Stimulated activated CD4-positive, alpha-beta T cell treated with anti-CD3 and anti-CD28 coated beads, Interleukin-4, amount 100 ng/mL, for 4 hours (primary cell): ENCODE data around the gene KIAA1328.

ENCODE experiments used
- DNase-seq, 2 experiments: peaks; one replicate each; pipeline ENCODE4 v3.0.0-alpha.2; 2020

Gene KIAA1328

DNA sequence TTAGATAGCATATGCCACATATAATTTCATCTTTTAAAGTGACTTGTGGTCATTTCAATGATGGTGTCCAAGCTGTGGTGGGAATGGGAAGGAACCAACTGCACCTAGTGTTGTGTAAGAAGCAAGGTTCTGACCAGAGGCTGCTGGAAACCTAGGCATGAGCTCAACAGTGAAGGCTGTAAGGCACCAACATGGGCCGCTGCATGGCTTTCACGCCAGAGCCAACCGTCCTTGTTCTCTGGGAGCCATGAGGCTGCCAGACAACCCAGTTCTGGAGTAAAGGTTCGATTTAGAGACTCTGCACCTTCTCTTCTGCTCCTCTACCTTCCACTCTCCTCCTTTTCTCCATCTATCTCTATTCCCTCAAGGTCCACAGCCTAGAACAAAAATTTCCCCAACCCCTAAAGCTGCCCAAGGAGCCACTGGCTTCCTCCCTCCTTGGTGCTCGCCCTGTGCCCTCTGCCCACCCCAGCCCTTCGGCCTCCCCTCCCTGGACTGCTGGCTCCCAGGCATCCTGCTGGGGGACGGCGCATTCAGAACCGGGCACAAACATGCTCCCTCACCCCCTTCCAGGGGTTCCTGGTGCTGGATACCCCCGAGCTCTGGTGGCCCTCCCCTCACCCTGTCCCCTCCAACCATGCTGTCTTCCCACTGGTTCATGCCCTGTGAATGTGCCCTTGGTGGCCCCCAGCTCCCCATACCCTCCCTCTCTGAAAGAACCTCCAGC, 431.6 kb downstream of the KIAA1328 start:
- DNase-seq = no peak

GRCh38 chr18:37261246-37261840, 432.4 kb downstream of the KIAA1328 start:
- DNase-seq = no peak

DNA sequence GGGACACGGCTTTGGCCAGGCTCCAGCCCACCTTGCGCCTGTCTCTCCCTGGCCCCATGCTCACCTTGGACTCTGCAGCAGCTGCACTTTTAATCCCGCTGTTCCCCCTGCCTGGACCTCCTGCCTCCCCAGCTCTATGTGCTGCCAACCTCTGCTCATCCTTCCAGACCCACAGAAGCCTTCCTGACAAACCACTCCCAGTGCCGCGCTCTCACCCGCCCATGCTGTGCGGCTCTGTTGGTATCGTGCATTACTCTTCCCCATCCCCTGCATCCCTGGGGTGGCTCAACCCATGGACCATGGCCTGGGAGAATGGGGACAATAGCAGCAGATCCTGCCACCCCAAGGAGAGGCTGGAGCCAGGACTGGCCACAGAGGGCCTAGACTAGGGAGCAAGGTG, 433.1 kb downstream of the KIAA1328 start:
- DNase-seq = no peak

- DNase-seq = no peak
Measured at GRCh38 chr18:37264956-37265355, 436.0 kb downstream of the KIAA1328 start.

DNA sequence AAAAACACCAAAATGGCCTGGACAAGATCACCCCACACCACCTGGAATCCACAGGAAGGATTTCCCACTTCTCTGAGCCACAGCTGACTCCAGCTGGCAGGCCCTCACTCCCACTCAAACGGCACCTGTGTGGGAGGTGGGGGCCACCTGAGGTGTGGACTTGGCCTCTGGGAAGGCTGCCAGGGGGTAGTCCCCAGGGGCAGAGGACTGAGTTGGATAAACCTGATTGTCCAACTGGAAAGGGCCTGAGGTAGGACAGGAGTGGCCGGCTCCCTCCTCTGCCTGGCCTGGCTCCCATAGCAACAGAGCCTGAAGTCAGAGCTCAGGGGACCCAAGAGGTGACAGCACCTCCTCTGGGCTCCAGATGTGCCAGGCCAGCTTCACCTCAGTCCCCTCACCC, 436.5 kb downstream of the KIAA1328 start:
- DNase-seq = no peak

- DNase-seq = no peak
Measured at GRCh38 chr18:37266290-37266689, 437.4 kb downstream of the KIAA1328 start.

DNA sequence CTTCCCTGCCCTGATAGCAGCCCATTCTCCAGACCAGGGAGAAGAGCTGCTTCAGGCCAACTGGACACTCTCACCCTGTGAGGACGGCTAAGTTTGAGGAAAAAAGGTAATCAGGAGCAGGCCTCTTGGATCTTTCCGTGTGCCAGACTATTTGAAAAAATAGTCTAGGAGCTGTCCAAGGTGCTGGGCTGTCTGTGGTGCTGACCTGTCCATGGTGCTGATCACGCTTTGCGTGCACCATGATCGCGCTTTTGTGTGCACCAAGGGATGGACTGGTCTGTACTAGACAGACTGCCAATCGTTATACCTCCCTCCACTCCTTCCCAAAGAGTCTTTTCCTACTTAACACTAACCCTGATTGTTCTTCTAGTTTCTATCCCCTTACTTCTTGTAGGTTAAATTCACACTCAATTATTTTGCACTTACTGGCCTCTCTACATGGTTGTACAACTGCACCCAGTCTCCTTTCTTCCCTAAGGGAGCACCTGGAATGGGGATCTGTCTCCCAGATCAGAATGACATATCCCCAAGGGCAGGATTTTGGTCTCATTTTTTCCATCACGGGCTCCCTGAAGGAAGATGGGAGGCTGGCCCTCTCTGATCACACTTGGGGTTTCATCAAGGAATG, 441.2 kb downstream of the KIAA1328 start:
- no peak for DNase-seq

- DNase-seq = no peak
Measured at GRCh38 chr18:37270666-37271052, 441.7 kb downstream of the KIAA1328 start.

DNA sequence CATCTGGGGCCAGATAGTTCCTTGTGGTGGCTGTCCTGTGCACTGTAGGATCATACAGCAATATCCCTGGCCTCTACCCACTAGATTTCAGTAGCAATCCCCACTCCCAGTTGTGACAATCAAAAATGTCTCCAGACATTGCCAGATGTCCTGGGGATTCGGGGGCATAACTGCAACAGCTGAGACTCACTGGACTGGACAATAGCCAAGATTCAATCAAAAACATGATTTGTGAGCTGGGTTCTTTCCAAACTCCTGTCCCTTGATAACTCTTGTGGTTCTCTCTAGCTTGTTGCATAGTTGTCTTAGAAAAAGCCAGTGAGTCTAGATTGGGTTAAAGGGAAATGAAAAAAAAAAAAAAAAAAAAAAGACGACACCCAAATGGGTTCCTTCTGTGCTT, 443.3 kb downstream of the KIAA1328 start:
- no peak for DNase-seq

DNA sequence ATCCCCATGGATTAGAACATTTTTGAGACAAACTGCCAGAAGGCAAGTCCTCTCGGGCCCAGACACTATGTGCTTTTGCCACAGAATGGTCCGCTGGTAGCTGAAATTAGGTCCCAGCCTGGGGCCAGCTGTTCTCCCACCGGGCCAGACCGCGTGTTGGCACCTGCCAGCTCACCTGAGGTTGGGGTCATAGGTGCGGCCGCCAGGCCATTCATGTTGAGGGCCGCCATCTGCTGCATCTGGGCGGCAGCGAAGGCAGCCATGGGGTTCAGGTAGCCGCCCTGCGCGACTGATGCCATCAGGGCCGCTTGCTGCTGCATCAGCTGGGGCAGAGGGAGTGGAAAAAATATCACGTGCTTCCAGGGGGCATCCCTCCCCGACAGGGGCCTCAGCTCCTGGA, 443.9 kb downstream of the KIAA1328 start:
- no peak for DNase-seq

- DNase-seq = no peak
Measured at GRCh38 chr18:37274309-37275236, 445.6 kb downstream of the KIAA1328 start.

DNA sequence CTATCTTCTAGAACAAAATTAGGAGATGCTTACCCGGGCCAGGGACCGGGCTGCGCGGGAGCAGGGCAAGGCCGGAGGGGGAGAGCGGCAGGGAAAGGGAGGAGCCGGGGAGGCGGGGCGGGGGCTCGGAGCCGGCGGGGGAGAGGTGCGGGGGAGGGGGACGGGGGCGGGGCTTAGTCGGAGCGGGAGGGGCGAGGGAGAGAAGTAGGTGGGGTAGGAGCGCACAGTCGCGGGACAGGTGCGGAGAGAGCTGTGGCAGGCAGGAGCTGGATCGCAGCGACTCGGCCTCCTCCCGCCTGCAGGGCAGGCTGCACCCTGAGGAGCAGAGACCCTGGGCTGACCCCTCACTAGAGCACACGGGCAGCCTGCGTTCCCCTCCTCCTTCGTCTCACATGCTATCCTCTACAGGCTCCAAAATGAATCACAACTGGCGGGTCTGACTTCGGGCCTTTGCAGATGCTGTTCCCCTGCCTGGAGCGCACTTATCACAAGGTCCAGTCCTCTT, 446.4 kb downstream of the KIAA1328 start:
- DNase-seq = no peak

GRCh38 chr18:37276111-37276890, 447.4 kb downstream of the KIAA1328 start:
- DNase-seq = no peak

DNA sequence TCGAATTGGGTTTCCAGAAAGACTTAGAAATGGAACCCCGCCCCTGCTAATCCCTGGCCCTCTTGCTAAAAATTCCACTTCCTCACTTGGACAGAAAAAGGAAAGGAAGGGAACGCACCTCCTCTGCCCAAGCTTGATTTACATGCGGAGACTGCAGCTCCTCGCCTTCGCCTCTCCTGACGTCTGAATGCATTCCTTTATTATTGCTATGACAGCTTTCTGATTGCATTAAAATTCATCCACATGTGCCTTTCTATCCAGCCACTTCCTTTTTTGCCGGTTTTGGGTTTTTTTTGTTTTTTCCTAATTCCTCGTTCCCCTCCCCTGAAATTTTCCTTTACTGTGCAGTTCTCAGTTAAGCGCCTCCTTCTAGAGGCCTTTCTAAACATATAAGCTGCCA, 448.9 kb downstream of the KIAA1328 start:
- no peak for DNase-seq
